ENCODE results near the gene NUDT14.

DNA sequence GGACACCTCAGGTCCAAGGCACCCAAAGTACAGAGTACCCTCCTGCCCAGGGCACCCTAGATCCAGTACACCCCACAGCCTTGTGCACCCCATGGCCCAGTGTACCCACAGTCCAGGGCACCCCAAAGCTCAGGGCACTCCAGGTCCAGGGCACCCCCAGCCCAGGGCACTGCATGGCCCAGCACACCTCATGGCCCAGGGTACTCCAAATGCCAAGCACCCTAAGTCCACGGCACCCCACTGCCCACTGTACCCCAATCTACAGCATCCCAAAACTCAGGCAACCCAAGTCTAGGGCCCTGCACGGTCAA is 18.5 kb downstream of the NUDT14 start:
- TF ChIP-seq, protein P1, sequence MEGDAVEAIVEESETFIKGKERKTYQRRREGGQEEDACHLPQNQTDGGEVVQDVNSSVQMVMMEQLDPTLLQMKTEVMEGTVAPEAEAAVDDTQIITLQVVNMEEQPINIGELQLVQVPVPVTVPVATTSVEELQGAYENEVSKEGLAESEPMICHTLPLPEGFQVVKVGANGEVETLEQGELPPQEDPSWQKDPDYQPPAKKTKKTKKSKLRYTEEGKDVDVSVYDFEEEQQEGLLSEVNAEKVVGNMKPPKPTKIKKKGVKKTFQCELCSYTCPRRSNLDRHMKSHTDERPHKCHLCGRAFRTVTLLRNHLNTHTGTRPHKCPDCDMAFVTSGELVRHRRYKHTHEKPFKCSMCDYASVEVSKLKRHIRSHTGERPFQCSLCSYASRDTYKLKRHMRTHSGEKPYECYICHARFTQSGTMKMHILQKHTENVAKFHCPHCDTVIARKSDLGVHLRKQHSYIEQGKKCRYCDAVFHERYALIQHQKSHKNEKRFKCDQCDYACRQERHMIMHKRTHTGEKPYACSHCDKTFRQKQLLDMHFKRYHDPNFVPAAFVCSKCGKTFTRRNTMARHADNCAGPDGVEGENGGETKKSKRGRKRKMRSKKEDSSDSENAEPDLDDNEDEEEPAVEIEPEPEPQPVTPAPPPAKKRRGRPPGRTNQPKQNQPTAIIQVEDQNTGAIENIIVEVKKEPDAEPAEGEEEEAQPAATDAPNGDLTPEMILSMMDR (IDR thresholded peaks at IDR 0.05): no peak
- no peak for TF ChIP-seq POLR2AphosphoS5 (IDR thresholded peaks at IDR 0.05; ENCODE audit: low read depth, low read length)
